ENCODE measurements around the gene OR2AE1. TPM values are rescaled to one million over a fixed set of nuclear protein-coding genes. Genes with fewer than 3 reads are reported as not detected.

The OR2AE1 gene
- total RNA-seq, 1 donor from 2014 or later, result not detected

Other genes starting within 250 kb of the OR2AE1 start
- 0.13 TPM for gene CYP3A5, start 197.0 kb downstream of the OR2AE1 start, total RNA-seq
- gene CYP3A7, start 141.8 kb downstream of the OR2AE1 start, total RNA-seq, result not detected
- not detected for gene CYP3A4, start 92.8 kb downstream of the OR2AE1 start, total RNA-seq
- gene CYP3A43, start 49.0 kb downstream of the OR2AE1 start, total RNA-seq, result not detected
- gene TRIM4, start 42.5 kb upstream of the OR2AE1 start, total RNA-seq, result 7.8 TPM
- gene GJC3, start 52.6 kb upstream of the OR2AE1 start, total RNA-seq, result not detected
- gene AZGP1, start 99.0 kb upstream of the OR2AE1 start, total RNA-seq, result 114 TPM
- gene ZKSCAN1, start 138.6 kb upstream of the OR2AE1 start, total RNA-seq, result 52.3 TPM
- 6.1 TPM for gene ZSCAN21, start 172.7 kb upstream of the OR2AE1 start, total RNA-seq
- gene ZNF3, start 204.7 kb upstream of the OR2AE1 start, total RNA-seq, result 14.5 TPM
- gene COPS6, start 211.9 kb upstream of the OR2AE1 start, total RNA-seq, result 86.4 TPM
- gene MCM7, start 224.4 kb upstream of the OR2AE1 start, total RNA-seq, result 20.5 TPM
- gene AP4M1, start 224.6 kb upstream of the OR2AE1 start, total RNA-seq, result 13.7 TPM
- gene TAF6, start 242.3 kb upstream of the OR2AE1 start, total RNA-seq, result 26.6 TPM
- 9.7 TPM for gene CNPY4, start 242.6 kb upstream of the OR2AE1 start, total RNA-seq
- 1.5 TPM for gene MBLAC1, start 249.9 kb upstream of the OR2AE1 start, total RNA-seq

Data from cardiac septum (tissue), 1 donor.